C4-2B (cell line): ENCODE data around the gene ASB15.

Source experiments
- CTCF ChIP-seq: fragments of 450-650 bp; conservative IDR thresholded peaks from 2 replicates; pipeline ENCODE4 v1.5.1; 2017; ENCODE audit warnings: mild to moderate bottlenecking
- ZFX ChIP-seq: fragments of 450-650 bp; IDR thresholded peaks from 2 replicates; pipeline ENCODE4 v1.6.1; 2017

DNA sequence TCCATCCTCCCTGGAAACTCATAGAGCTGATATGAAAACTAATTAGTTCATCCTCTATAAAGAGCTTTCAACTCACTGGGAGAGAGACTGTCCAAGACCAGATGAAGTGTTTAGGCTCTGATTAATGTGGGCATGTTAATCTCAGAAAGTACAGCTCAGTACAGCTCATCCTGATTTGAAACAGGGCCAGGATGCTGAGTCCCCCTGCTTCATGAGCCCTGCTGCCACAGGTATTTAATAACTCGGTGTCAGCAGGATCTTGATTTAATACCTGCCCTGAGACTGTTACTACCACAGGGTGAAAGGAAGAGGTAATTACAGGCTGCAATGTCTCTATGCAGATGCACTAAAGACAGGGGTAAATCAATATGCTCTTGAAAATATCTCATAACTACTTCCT, 64.9 kb downstream of the ASB15 start:
- TF ChIP-seq CTCF (no peak), ZFX (no peak)
